GM12878 (cell line): ENCODE measurements around the gene CHID1.

Experiments used
- CTCF ChIP-seq, 3 experiments: IDR thresholded peaks in 2 of 3; conservative IDR thresholded peaks in 1 of 3; 2 replicates each; pipeline ENCODE4 v1.5.1; 2011; ENCODE audit warnings: low read depth in 3 of 3, low read length in 3 of 3, mild to moderate bottlenecking in 3 of 3, control low read depth in 2 of 3, moderate library complexity in 2 of 3, inconsistent platforms in 1 of 3, mixed read lengths in 1 of 3; ENCODE audit not compliant: control insufficient read depth in 2 of 3, insufficient read depth in 1 of 3; ENCODE audit errors: extremely low read depth in 1 of 3
- E4F1 ChIP-seq: fragments of 450-650 bp; IDR thresholded peaks from 2 replicates; pipeline ENCODE4 v1.6.1; 2018; ENCODE audit warnings: borderline replicate concordance, mild to moderate bottlenecking; ENCODE audit not compliant: partially characterized antibody
- EGR1 ChIP-seq, 2 experiments: IDR thresholded peaks; 1 replicate in 1 of 2; 2 replicates in 1 of 2; pipeline ENCODE4 v1.6.1; 2011 to 2012; ENCODE audit warnings: low read depth in 2 of 2, low read length in 2 of 2, borderline replicate concordance in 1 of 2, mild to moderate bottlenecking in 1 of 2, moderate library complexity in 1 of 2
- EP300 ChIP-seq, 2 experiments: fragments of 150-350 bp in 1 of 2; IDR thresholded peaks; 2 replicates each; pipeline ENCODE4 v1.6.1; 2011 to 2012; ENCODE audit warnings: low read depth in 2 of 2, low read length in 2 of 2, borderline replicate concordance in 1 of 2, improper control_type of control experiment in 1 of 2, inconsistent platforms in 1 of 2; ENCODE audit not compliant: control insufficient read depth in 1 of 2
- HDGF ChIP-seq: fragments of 450-650 bp; IDR thresholded peaks from 2 replicates; pipeline ENCODE4 v1.6.1; 2016; ENCODE audit warnings: antibody characterized with exemption
- IRF4 ChIP-seq: IDR thresholded peaks from 2 replicates; pipeline ENCODE4 v1.6.1; 2011; ENCODE audit warnings: low read depth, low read length
- JUNB ChIP-seq: IDR thresholded peaks from 2 replicates; pipeline ENCODE4 v1.6.1; 2016; ENCODE audit warnings: antibody characterized with exemption, mild to moderate bottlenecking
- PAX5 ChIP-seq: IDR thresholded peaks from 2 replicates; pipeline ENCODE4 v1.6.1; 2011; ENCODE audit warnings: low read depth, low read length, borderline replicate concordance
- POLR2A ChIP-seq: IDR thresholded peaks from 2 replicates; pipeline ENCODE4 v1.6.1; 2011; ENCODE audit warnings: low read depth, mild to moderate bottlenecking, low read length
- SMC3 ChIP-seq: IDR thresholded peaks from 2 replicates; pipeline ENCODE4 v1.6.1; 2011; ENCODE audit warnings: low read length, improper control_type of control experiment, borderline replicate concordance
- TAF1 ChIP-seq: IDR thresholded peaks from 2 replicates; pipeline ENCODE4 v1.6.1; 2011; ENCODE audit warnings: mild to moderate bottlenecking, low read depth, low read length, borderline replicate concordance
- ZNF592 ChIP-seq: fragments of 450-650 bp; IDR thresholded peaks from 2 replicates; pipeline ENCODE4 v1.6.1; 2017; ENCODE audit warnings: mild to moderate bottlenecking, moderate library complexity

GRCh38 chr11:824292-824880 is 86.2 kb downstream of the CHID1 start:
- TF ChIP-seq HDGF: no peak
- no peak for TF ChIP-seq EP300 (IDR thresholded peaks at IDR 0.05; ENCODE audit: borderline replicate concordance in 1 of 2, control insufficient read depth in 1 of 2, low read depth in 2 of 2, low read length in 2 of 2)
- TF ChIP-seq PAX5: no peak
- TF ChIP-seq POLR2A: 0 out of 2 replicates have a peak, but pooled peaks have one; percentile 34
- TF ChIP-seq TAF1: no peak
- TF ChIP-seq JUNB: no peak
- TF ChIP-seq ZNF592: no peak
- no peak for TF ChIP-seq CTCF (IDR thresholded peaks at IDR 0.05 in 2 of 3, conservative IDR thresholded peaks at IDR 0.05 in 1 of 3; ENCODE audit: control insufficient read depth in 2 of 3, extremely low read depth in 1 of 3, insufficient read depth in 1 of 3, low read depth in 3 of 3, low read length in 3 of 3)
- no peak for TF ChIP-seq SMC3
- no peak for TF ChIP-seq E4F1
- no peak for TF ChIP-seq IRF4
- TF ChIP-seq EGR1 (IDR thresholded peaks at IDR 0.05; ENCODE audit: borderline replicate concordance in 1 of 2, low read depth in 2 of 2, low read length in 2 of 2): no peak
